Mesendoderm (in vitro differentiated cells): Measurements from ENCODE around the gene ODAD3.

Experiments
- DNase-seq: peaks from one replicate; pipeline ENCODE4 v3.0.0; 2013
- H2AK5ac ChIP-seq: 2 replicates; pipeline ENCODE4 v1.6.1; 2013; ENCODE audit warnings: low read length, inconsistent platforms
- H2BK120ac ChIP-seq: 2 replicates; pipeline ENCODE4 v1.6.1; 2013; ENCODE audit warnings: low read depth, mild to moderate bottlenecking, low read length, moderate library complexity, mixed read lengths
- H2BK15ac ChIP-seq: replicated peaks from 2 replicates; pipeline ENCODE4 v1.6.1; 2013; ENCODE audit warnings: low read depth, mild to moderate bottlenecking, moderate library complexity
- H2BK5ac ChIP-seq: 2 replicates; pipeline ENCODE4 v1.6.1; 2013; ENCODE audit warnings: low read length, inconsistent platforms
- H3K18ac ChIP-seq: 2 replicates; pipeline ENCODE4 v1.6.1; 2013; ENCODE audit warnings: mild to moderate bottlenecking, low read length, mixed read lengths
- H3K23ac ChIP-seq: one replicate; pipeline ENCODE4 v1.6.1; 2013; ENCODE audit warnings: low read length
- H3K27ac ChIP-seq: 2 replicates; pipeline ENCODE4 v1.5.1; 2013; ENCODE audit warnings: low read depth, mild to moderate bottlenecking, inconsistent platforms, low read length, moderate library complexity
- H3K27me3 ChIP-seq: 2 replicates; pipeline ENCODE4 v1.6.1; 2013; ENCODE audit warnings: low read length, control low read depth, mild to moderate bottlenecking, inconsistent platforms; ENCODE audit not compliant: insufficient read depth, poor library complexity
- H3K36me3 ChIP-seq: 2 replicates; pipeline ENCODE4 v1.6.1; 2013; ENCODE audit warnings: low read length, inconsistent platforms; ENCODE audit not compliant: control insufficient read depth, insufficient read depth
- H3K4ac ChIP-seq: one replicate; pipeline ENCODE4 v1.6.1; 2013; ENCODE audit warnings: low read depth, mild to moderate bottlenecking, low read length, moderate library complexity
- H3K4me1 ChIP-seq: 2 replicates; pipeline ENCODE4 v1.6.1; 2013; ENCODE audit warnings: low read depth, low read length, inconsistent platforms; ENCODE audit not compliant: control insufficient read depth
- H3K4me2 ChIP-seq: 2 replicates; pipeline ENCODE4 v1.6.1; 2013; ENCODE audit warnings: low read length
- H3K4me3 ChIP-seq: 2 replicates; pipeline ENCODE4 v1.5.1; 2013; ENCODE audit warnings: mild to moderate bottlenecking, low read length
- H3K56ac ChIP-seq: one replicate; pipeline ENCODE4 v1.6.1; 2013; ENCODE audit warnings: low read length
- H3K79me1 ChIP-seq: 2 replicates; pipeline ENCODE4 v1.6.1; 2013; ENCODE audit warnings: low read length, inconsistent platforms
- H3K79me2 ChIP-seq: 2 replicates; pipeline ENCODE4 v1.6.1; 2013; ENCODE audit warnings: mild to moderate bottlenecking, low read length; ENCODE audit not compliant: control insufficient read depth, insufficient read depth
- H3K9ac ChIP-seq: 2 replicates; pipeline ENCODE4 v1.6.1; 2013; ENCODE audit warnings: low read length, inconsistent platforms
- H4K5ac ChIP-seq: one replicate; pipeline ENCODE4 v1.6.1; 2013; ENCODE audit warnings: low read length
- H4K8ac ChIP-seq: one replicate; pipeline ENCODE4 v1.6.1; 2013; ENCODE audit warnings: low read depth, mild to moderate bottlenecking, control low read depth, low read length, moderate library complexity
- WGBS: extraction: QIAGEN DNeasy Blood & Tissue Kit; methylation state at CpG from one replicate; pipeline ENCODE4 v1.1.7; 2013; ENCODE audit warnings: low lambda C conversion rate, missing lambda C conversion rate; ENCODE audit not compliant: insufficient coverage; ENCODE audit errors: extremely low coverage; 5-methylcytosine and 5-hydroxymethylcytosine counted together

Gene ODAD3

GRCh38 chr19:11451871-11452619 is 17.1 kb upstream of the ODAD3 start:
- H3K23ac ChIP-seq: no peak overlapping the region
- H3K79me2 ChIP-seq: no peaks in the 10 kb centered on the region
- WGBS: no CpG with 5 or more reads among the region's 25 CpGs
- H3K36me3 ChIP-seq: no peaks in the 10 kb centered on the region
- peak overlapping the region; percentile 12 for H3K56ac ChIP-seq
- no peaks in the 10 kb centered on the region for H3K4me1 ChIP-seq
- H3K4me2 ChIP-seq: no peak overlapping the region
- no peak overlapping the region for H3K4me3 ChIP-seq
- H4K5ac ChIP-seq: no peak overlapping the region
- no peak overlapping the region for H2AK5ac ChIP-seq
- no peaks in the 10 kb centered on the region for H3K79me1 ChIP-seq
- peak overlapping the region; percentile 70 for H3K18ac ChIP-seq
- H2BK120ac ChIP-seq: no peak overlapping the region
- no peak overlapping the region for H2BK15ac ChIP-seq
- H2BK5ac ChIP-seq: no peak overlapping the region
- no peak overlapping the region for H3K9ac ChIP-seq
- no peaks in the 10 kb centered on the region for H3K27me3 ChIP-seq
- no peak overlapping the region for H3K4ac ChIP-seq
- no peak overlapping the region for H4K8ac ChIP-seq
- no peak for DNase-seq
- H3K27ac ChIP-seq: no peak overlapping the region

DNA sequence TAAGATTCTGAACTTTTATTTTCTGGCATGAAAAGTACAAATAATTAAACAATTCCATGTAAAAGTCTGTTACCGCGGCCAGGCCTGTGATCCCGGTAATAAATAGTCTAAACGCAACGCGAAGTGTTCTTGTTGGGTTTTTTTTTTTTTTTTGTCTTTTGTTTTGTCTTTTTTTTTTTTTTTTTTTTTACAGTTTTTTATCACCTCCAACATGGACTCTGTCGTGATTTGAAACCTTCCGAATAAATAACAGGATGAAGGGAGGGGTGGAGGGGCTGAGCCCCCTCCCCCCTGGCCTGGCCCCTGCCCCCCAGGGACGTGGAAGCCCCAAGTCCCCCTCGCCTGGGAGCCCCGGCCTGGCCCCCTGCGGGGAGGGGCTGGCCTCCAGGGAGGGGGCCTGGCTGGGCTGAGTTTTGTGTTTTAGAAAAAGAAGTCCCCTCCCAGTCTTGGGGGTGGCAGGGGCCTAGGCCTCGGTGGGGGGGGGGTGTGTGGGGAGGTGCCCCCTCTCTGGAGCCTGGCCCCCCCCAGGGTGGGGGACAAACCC is 16.5 kb upstream of the ODAD3 start:
- Histone ChIP-seq H3K56ac (peak overlapping the region; percentile 12), H3K18ac (peak overlapping the region; percentile 70), H3K4ac (no peak overlapping the region), H3K4me1 (no peaks in the 10 kb centered on the region), H3K27ac (no peak overlapping the region), H3K27me3 (no peaks in the 10 kb centered on the region), H3K4me2 (no peak overlapping the region), H2AK5ac (no peak overlapping the region), H3K4me3 (no peak overlapping the region), H3K23ac (no peak overlapping the region), H3K79me2 (no peaks in the 10 kb centered on the region), H2BK15ac (no peak overlapping the region), H4K8ac (no peak overlapping the region), H4K5ac (no peak overlapping the region), H3K79me1 (no peaks in the 10 kb centered on the region), H3K9ac (no peak overlapping the region), H2BK120ac (no peak overlapping the region), H3K36me3 (peaks cover 1% of the 10 kb centered on the region), H2BK5ac (no peak overlapping the region)
- no peak for DNase-seq
- WGBS: no CpG with 5 or more reads among the region's 13 CpGs

DNA sequence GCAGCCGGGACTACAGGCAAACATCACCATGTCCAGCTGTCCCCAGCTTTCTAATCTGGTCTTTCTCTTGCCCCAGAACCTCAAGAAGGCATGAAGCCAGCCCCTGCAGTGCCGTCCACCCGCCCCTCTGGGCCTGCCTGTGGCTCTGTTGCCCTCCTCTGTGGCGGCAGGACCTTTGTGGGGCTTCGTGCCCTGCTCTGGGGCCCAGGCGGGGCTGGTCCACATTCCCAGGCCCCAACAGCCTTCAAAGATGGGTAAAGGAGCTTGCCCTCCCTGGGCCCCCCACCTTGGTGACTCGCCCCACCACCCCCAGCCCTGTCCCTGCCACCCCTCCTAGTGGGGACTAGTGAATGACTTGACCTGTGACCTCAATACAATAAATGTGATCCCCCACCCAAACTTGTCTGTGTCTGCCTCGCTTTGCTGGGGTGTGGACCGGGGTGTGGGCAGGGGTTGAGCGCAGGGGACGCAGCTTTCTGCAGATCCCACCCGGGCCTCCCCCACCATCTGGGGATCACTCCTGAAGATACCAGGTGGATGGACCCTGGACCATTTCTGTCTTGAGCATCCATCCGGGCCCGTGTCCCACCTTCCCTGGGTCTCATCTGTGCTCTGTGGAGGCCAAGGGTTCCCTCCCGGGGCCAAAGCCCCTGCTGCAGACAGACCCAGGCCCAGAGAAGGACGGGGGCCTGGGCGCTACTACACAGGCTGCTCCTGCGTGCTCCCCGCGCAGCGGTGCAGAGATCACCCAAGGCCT is 15.8 kb upstream of the ODAD3 start:
- H4K8ac ChIP-seq: no peak overlapping the region
- H2BK5ac ChIP-seq: no peak overlapping the region
- H3K79me1 ChIP-seq: no peaks in the 10 kb centered on the region
- no peak overlapping the region for H2AK5ac ChIP-seq
- H3K79me2 ChIP-seq: no peaks in the 10 kb centered on the region
- H3K27ac ChIP-seq: no peak overlapping the region
- H3K18ac ChIP-seq: no peak overlapping the region
- H2BK15ac ChIP-seq: no peak overlapping the region
- no peak overlapping the region for H3K56ac ChIP-seq
- no CpG with 5 or more reads among the region's 21 CpGs for WGBS
- no peaks in the 10 kb centered on the region for H3K27me3 ChIP-seq
- H3K4me2 ChIP-seq: no peak overlapping the region
- no peak overlapping the region for H2BK120ac ChIP-seq
- H4K5ac ChIP-seq: no peak overlapping the region
- peaks cover 1% of the 10 kb centered on the region for H3K36me3 ChIP-seq
- H3K4me1 ChIP-seq: no peaks in the 10 kb centered on the region
- no peak overlapping the region for H3K4ac ChIP-seq
- H3K23ac ChIP-seq: no peak overlapping the region
- no peak for DNase-seq
- H3K9ac ChIP-seq: no peak overlapping the region
- no peak overlapping the region for H3K4me3 ChIP-seq

- Histone ChIP-seq H3K56ac (no peak overlapping the region), H3K27me3 (no peaks in the 10 kb centered on the region), H3K4me3 (no peak overlapping the region), H3K36me3 (peaks cover 5% of the 10 kb centered on the region), H4K5ac (no peak overlapping the region), H4K8ac (no peak overlapping the region), H3K79me1 (no peaks in the 10 kb centered on the region), H2BK120ac (no peak overlapping the region), H3K79me2 (no peaks in the 10 kb centered on the region), H2AK5ac (no peak overlapping the region), H3K18ac (no peak overlapping the region), H2BK15ac (no peak overlapping the region), H3K23ac (no peak overlapping the region), H3K9ac (no peak overlapping the region), H3K4me1 (no peaks in the 10 kb centered on the region), H2BK5ac (no peak overlapping the region), H3K4ac (no peak overlapping the region), H3K4me2 (no peak overlapping the region), H3K27ac (no peak overlapping the region)
- DNase-seq: no peak
- WGBS: no CpG with 5 or more reads among the region's 31 CpGs
These were observed 14.1 kb upstream of the ODAD3 start for GRCh38 chr19:11448923-11449554.

DNA sequence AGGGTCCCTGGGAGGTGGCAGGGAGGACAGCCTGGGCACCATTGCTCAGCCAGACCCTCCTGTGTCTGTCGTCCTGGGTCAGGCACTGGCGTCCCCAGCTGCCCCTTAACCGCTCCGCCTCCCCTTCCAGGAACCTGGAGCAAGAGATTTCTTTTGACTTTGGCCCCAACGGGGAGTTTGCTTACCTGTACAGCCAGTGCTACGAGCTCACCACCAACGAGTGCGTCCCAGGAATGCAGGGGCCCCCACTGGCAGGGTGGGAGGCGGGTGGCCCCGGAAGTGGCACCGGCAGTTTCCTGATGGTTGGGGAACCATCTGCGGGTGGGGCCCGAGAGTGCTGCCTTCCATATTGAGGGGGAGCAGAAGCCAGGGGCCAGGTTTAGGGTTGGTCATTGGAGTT is 13.5 kb upstream of the ODAD3 start:
- no peak overlapping the region for H3K4me2 ChIP-seq
- H2BK120ac ChIP-seq: no peak overlapping the region
- H3K79me2 ChIP-seq: no peaks in the 10 kb centered on the region
- H2BK5ac ChIP-seq: no peak overlapping the region
- no peak overlapping the region for H2BK15ac ChIP-seq
- H3K27ac ChIP-seq: no peak overlapping the region
- H3K23ac ChIP-seq: no peak overlapping the region
- no peak overlapping the region for H2AK5ac ChIP-seq
- H3K9ac ChIP-seq: no peak overlapping the region
- no peak overlapping the region for H3K4me3 ChIP-seq
- no peak overlapping the region for H4K8ac ChIP-seq
- no CpG with 5 or more reads among the region's 13 CpGs for WGBS
- no peak overlapping the region for H3K56ac ChIP-seq
- H3K4ac ChIP-seq: no peak overlapping the region
- H3K36me3 ChIP-seq: peaks cover 7% of the 10 kb centered on the region
- no peak for DNase-seq
- H3K18ac ChIP-seq: no peak overlapping the region
- no peak overlapping the region for H4K5ac ChIP-seq
- H3K4me1 ChIP-seq: no peaks in the 10 kb centered on the region
- no peaks in the 10 kb centered on the region for H3K79me1 ChIP-seq
- H3K27me3 ChIP-seq: no peaks in the 10 kb centered on the region
